Measurements from ENCODE around the gene CD101.

GRCh38 chr1:116952738-116953275 lies 48.8 kb upstream of the CD101 start:
- TF ChIP-seq, protein P1, sequence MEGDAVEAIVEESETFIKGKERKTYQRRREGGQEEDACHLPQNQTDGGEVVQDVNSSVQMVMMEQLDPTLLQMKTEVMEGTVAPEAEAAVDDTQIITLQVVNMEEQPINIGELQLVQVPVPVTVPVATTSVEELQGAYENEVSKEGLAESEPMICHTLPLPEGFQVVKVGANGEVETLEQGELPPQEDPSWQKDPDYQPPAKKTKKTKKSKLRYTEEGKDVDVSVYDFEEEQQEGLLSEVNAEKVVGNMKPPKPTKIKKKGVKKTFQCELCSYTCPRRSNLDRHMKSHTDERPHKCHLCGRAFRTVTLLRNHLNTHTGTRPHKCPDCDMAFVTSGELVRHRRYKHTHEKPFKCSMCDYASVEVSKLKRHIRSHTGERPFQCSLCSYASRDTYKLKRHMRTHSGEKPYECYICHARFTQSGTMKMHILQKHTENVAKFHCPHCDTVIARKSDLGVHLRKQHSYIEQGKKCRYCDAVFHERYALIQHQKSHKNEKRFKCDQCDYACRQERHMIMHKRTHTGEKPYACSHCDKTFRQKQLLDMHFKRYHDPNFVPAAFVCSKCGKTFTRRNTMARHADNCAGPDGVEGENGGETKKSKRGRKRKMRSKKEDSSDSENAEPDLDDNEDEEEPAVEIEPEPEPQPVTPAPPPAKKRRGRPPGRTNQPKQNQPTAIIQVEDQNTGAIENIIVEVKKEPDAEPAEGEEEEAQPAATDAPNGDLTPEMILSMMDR (conservative IDR thresholded peaks at IDR 0.05), result no peak
- no peak for TF ChIP-seq EZH2 (IDR thresholded peaks at IDR 0.05; ENCODE audit: low read depth)
